ENCODE results near the gene CDC42BPB. TPM values are rescaled to one million over a fixed set of nuclear protein-coding genes. Genes with fewer than 3 reads are reported as not detected.

CDC42BPB gene
- polyA plus RNA-seq, 1 donor (not counting 4 experiments of a cell fraction or from before 2014, with no cell fraction given): 41.3 TPM

GRCh38 chr14:103007555-103007954 lies 49.8 kb downstream of the CDC42BPB start:
- Histone ChIP-seq H3K9ac (ENCODE audit: control insufficient read depth, extremely low read depth, insufficient read depth, low read length) (no peak overlapping the region), H3K36me3 (ENCODE audit: control insufficient read depth in 2 of 2, extremely low read depth in 1 of 2, insufficient read depth in 2 of 2, low read length in 2 of 2) (peaks cover 13 to 23% of the 10 kb centered on the region in 2 experiments), H3K27ac (ENCODE audit: control insufficient read depth, insufficient read depth, low read length) (no peak overlapping the region), H3K79me2 (ENCODE audit: control insufficient read depth, insufficient read depth, low read length) (peaks cover 25% of the 10 kb centered on the region), H3K4me1 (ENCODE audit: control insufficient read depth, extremely low read depth, insufficient read depth, low read length) (no peaks in the 10 kb centered on the region), H2AFZ (ENCODE audit: control insufficient read depth, low read length) (no peak overlapping the region), H4K20me1 (ENCODE audit: control insufficient read depth, extremely low read depth, insufficient read depth, low read length) (peaks cover 3% of the 10 kb centered on the region), H3K4me3 (ENCODE audit: control insufficient read depth in 2 of 3, extremely low read depth in 1 of 3, insufficient read depth in 2 of 3, low read depth in 1 of 3, low read length in 3 of 3) (no peak overlapping the region), H3K27me3 (ENCODE audit: control insufficient read depth, extremely low read depth, insufficient read depth, low read length) (no peaks in the 10 kb centered on the region), H3K9me1 (ENCODE audit: control insufficient read depth, extremely low read depth, insufficient read depth, low read length) (no peaks in the 10 kb centered on the region), H3K4me2 (ENCODE audit: control insufficient read depth, extremely low read depth, insufficient read depth, low read depth, low read length) (no peak overlapping the region), H3K9me3 (ENCODE audit: control insufficient read depth, low read depth, low read length) (no peaks in the 10 kb centered on the region)
- dilution Hi-C loops (cut with MboI; ENCODE audit: extremely low pct_ligation_motif_present, low sequenced_read_pairs): no loop called here
- FAIRE-seq (no peak), DNase-seq (ENCODE audit: low read depth, low spot score) (no peak)
- no peak for TF ChIP-seq CTCF (optimal IDR thresholded peaks at IDR 0.05 in 1 of 3, IDR thresholded peaks at IDR 0.05 in 1 of 3, conservative IDR thresholded peaks at IDR 0.05 in 1 of 3; ENCODE audit: extremely low read depth in 1 of 3, insufficient read depth in 2 of 3, low read length in 3 of 3)
- no peak for TF ChIP-seq EZH2 (IDR thresholded peaks at IDR 0.05; ENCODE audit: low read length)

- H3K9ac ChIP-seq (ENCODE audit: control insufficient read depth, extremely low read depth, insufficient read depth, low read length): no peak overlapping the region
- TF ChIP-seq EZH2 (IDR thresholded peaks at IDR 0.05; ENCODE audit: low read length) (no peak), CTCF (optimal IDR thresholded peaks at IDR 0.05 in 1 of 3, IDR thresholded peaks at IDR 0.05 in 1 of 3, conservative IDR thresholded peaks at IDR 0.05 in 1 of 3; ENCODE audit: extremely low read depth in 1 of 3, insufficient read depth in 2 of 3, low read length in 3 of 3) (no peak)
- H3K9me3 ChIP-seq (ENCODE audit: control insufficient read depth, low read depth, low read length): no peaks in the 10 kb centered on the region
- H2AFZ ChIP-seq (ENCODE audit: control insufficient read depth, low read length): no peak overlapping the region
- H3K79me2 ChIP-seq (ENCODE audit: control insufficient read depth, insufficient read depth, low read length): peaks cover 21% of the 10 kb centered on the region
- FAIRE-seq: no peak
- H3K36me3 ChIP-seq (ENCODE audit: control insufficient read depth in 2 of 2, extremely low read depth in 1 of 2, insufficient read depth in 2 of 2, low read length in 2 of 2): peaks cover 13 to 23% of the 10 kb centered on the region in 2 experiments
- H3K4me1 ChIP-seq (ENCODE audit: control insufficient read depth, extremely low read depth, insufficient read depth, low read length): no peaks in the 10 kb centered on the region
- H3K4me3 ChIP-seq (ENCODE audit: control insufficient read depth in 2 of 3, extremely low read depth in 1 of 3, insufficient read depth in 2 of 3, low read depth in 1 of 3, low read length in 3 of 3): no peak overlapping the region
- no peak overlapping the region for H3K27ac ChIP-seq (ENCODE audit: control insufficient read depth, insufficient read depth, low read length)
- no peaks in the 10 kb centered on the region for H3K9me1 ChIP-seq (ENCODE audit: control insufficient read depth, extremely low read depth, insufficient read depth, low read length)
- DNase-seq (ENCODE audit: low read depth, low spot score): no peak
- H3K27me3 ChIP-seq (ENCODE audit: control insufficient read depth, extremely low read depth, insufficient read depth, low read length): no peaks in the 10 kb centered on the region
- H4K20me1 ChIP-seq (ENCODE audit: control insufficient read depth, extremely low read depth, insufficient read depth, low read length): no peaks in the 10 kb centered on the region
- dilution Hi-C loops (cut with MboI; ENCODE audit: extremely low pct_ligation_motif_present, low sequenced_read_pairs): no loop called here
- H3K4me2 ChIP-seq (ENCODE audit: control insufficient read depth, extremely low read depth, insufficient read depth, low read depth, low read length): no peak overlapping the region
These were observed 50.3 kb downstream of the CDC42BPB start for GRCh38 chr14:103006991-103007520.
